ENCODE results near the gene OGG1.

OGG1 gene

GRCh38 chr3:9749645-9750555 is at the start of gene OGG1:
OGG1 (plus strand) TSS chr3:9749952; CDS start chr3:9750287, 335 bp downstream.
- Histone ChIP-seq H3K4me3 (ENCODE audit: low read depth in 1 of 2, low read length in 2 of 2) (peak within 1 kb of the TSS; percentile 61 to 89), H3K27ac (ENCODE audit: low read depth, low read length) (peak within 1 kb of the TSS; percentile 95), H3K36me3 (ENCODE audit: insufficient read depth, low read length) (peaks cover 67% of the 10 kb centered on the region), H3K9me3 (ENCODE audit: low read length) (no peaks in the 10 kb centered on the region), H3K4me1 (ENCODE audit: insufficient read depth, low read length) (peaks cover 36% of the 10 kb centered on the region), H3K9ac (ENCODE audit: low read length) (peak within 1 kb of the TSS; percentile 85), H3K27me3 (ENCODE audit: control insufficient read depth in 1 of 2, insufficient read depth in 2 of 2, low read length in 2 of 2) (no peaks in the 10 kb centered on the region)

DNA sequence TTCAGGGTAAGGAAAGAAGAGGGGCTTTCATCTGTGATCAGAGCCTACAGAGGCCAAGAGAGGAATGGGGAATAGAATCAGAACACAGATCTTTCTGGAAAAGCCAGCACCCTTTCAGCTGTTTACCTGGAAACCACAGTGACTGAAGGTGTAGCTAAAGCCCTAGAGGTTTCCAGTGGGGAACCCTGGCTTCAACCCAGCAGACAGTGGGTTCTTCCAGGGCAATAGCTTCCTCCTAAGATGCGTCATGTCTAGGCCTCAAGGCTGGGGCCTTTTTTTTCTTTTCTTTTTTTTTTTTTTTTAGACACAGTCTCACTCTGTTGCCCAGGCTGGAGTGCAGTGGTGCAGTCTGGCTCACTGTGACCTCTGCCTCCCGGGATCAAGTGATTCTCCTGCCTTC is 49.2 kb upstream of the OGG1 start:
- Histone ChIP-seq H3K27ac (ENCODE audit: low read depth, low read length) (no peak overlapping the region), H3K4me1 (ENCODE audit: insufficient read depth, low read length) (peaks cover 11% of the 10 kb centered on the region), H3K9ac (ENCODE audit: low read length) (no peak overlapping the region), H3K4me3 (ENCODE audit: low read depth in 1 of 2, low read length in 2 of 2) (no peak overlapping the region), H3K9me3 (ENCODE audit: low read length) (no peaks in the 10 kb centered on the region), H3K27me3 (ENCODE audit: control insufficient read depth in 1 of 2, insufficient read depth in 2 of 2, low read length in 2 of 2) (peaks cover 13 to 14% of the 10 kb centered on the region in 2 donors), H3K36me3 (ENCODE audit: insufficient read depth, low read length) (peaks cover 43% of the 10 kb centered on the region)

GRCh38 chr3:9701006-9701405 is 48.7 kb upstream of the OGG1 start:
- H3K27me3 ChIP-seq (ENCODE audit: control insufficient read depth in 1 of 2, insufficient read depth in 2 of 2, low read length in 2 of 2): peaks cover 13 to 14% of the 10 kb centered on the region in 2 donors
- no peak overlapping the region for H3K9ac ChIP-seq (ENCODE audit: low read length)
- no peaks in the 10 kb centered on the region for H3K9me3 ChIP-seq (ENCODE audit: low read length)
- no peak overlapping the region for H3K27ac ChIP-seq (ENCODE audit: low read depth, low read length)
- H3K36me3 ChIP-seq (ENCODE audit: insufficient read depth, low read length): peaks cover 43% of the 10 kb centered on the region
- H3K4me1 ChIP-seq (ENCODE audit: insufficient read depth, low read length): peaks cover 11% of the 10 kb centered on the region
- no peak overlapping the region for H3K4me3 ChIP-seq (ENCODE audit: low read depth in 1 of 2, low read length in 2 of 2)

- H3K9ac ChIP-seq (ENCODE audit: low read length): no peak overlapping the region
- no peak overlapping the region for H3K27ac ChIP-seq (ENCODE audit: low read depth, low read length)
- no peaks in the 10 kb centered on the region for H3K9me3 ChIP-seq (ENCODE audit: low read length)
- H3K4me3 ChIP-seq (ENCODE audit: low read depth in 1 of 2, low read length in 2 of 2): no peak overlapping the region
- H3K4me1 ChIP-seq (ENCODE audit: insufficient read depth, low read length): peaks cover 11% of the 10 kb centered on the region
- H3K36me3 ChIP-seq (ENCODE audit: insufficient read depth, low read length): peaks cover 41% of the 10 kb centered on the region
- H3K27me3 ChIP-seq (ENCODE audit: control insufficient read depth in 1 of 2, insufficient read depth in 2 of 2, low read length in 2 of 2): peaks cover 13 to 14% of the 10 kb centered on the region in 2 donors
Observed at GRCh38 chr3:9701711-9702110, 48.0 kb upstream of the OGG1 start.

- Histone ChIP-seq H3K4me3 (ENCODE audit: low read depth in 1 of 2, low read length in 2 of 2) (no peak overlapping the region), H3K4me1 (ENCODE audit: insufficient read depth, low read length) (peaks cover 11% of the 10 kb centered on the region), H3K36me3 (ENCODE audit: insufficient read depth, low read length) (peaks cover 26% of the 10 kb centered on the region), H3K9me3 (ENCODE audit: low read length) (no peaks in the 10 kb centered on the region), H3K9ac (ENCODE audit: low read length) (no peak overlapping the region), H3K27ac (ENCODE audit: low read depth, low read length) (no peak overlapping the region), H3K27me3 (ENCODE audit: control insufficient read depth in 1 of 2, insufficient read depth in 2 of 2, low read length in 2 of 2) (peaks cover 13 to 14% of the 10 kb centered on the region in 2 donors)
Observed at GRCh38 chr3:9703240-9703639, 46.5 kb upstream of the OGG1 start.

DNA sequence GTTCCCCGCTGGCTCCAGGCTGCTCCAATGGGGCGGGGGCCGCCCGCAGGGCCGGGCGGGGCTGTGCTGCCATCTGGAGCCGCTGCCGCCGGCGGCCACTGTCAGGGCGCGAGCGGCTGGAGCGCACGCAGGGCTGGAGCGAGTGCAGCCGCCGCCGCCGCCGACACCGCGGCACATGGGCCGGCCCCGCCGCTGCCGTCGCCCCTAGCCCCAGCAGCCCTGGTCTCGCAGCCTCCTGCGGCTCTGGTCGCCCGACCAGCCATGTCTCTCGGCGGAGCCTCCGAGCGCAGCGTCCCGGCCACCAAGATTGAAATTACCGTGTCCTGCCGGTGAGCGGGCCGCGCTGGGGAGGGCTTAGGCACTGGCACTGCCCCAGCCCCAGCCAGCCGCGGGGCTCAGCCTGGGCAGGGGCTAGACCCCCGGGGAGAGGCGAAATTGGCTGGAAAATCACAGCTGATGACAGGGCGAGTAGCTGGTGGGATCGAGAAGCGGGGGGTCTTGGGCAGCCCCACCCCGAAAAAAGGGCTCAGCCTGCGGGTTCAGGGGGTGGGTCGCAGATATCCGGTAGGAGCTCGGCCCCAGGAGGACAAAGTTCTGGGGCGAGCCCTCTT is 45.9 kb upstream of the OGG1 start, which contains the start of gene CPNE9:
CPNE9 (plus strand) TSS at position 98 of the 611 bp plus-strand sequence; CDS start at position 262, 164 bp downstream.
- Histone ChIP-seq H3K27me3 (ENCODE audit: control insufficient read depth in 1 of 2, insufficient read depth in 2 of 2, low read length in 2 of 2) (peaks cover 13 to 14% of the 10 kb centered on the region in 2 donors), H3K27ac (ENCODE audit: low read depth, low read length) (no peak within 1 kb of the TSS), H3K9me3 (ENCODE audit: low read length) (no peaks in the 10 kb centered on the region), H3K4me3 (ENCODE audit: low read depth in 1 of 2, low read length in 2 of 2) (peak within 1 kb of the TSS in 1 of 2 donors; percentile 45), H3K4me1 (ENCODE audit: insufficient read depth, low read length) (peaks cover 11% of the 10 kb centered on the region), H3K36me3 (ENCODE audit: insufficient read depth, low read length) (peaks cover 23% of the 10 kb centered on the region), H3K9ac (ENCODE audit: low read length) (no peak within 1 kb of the TSS)

DNA sequence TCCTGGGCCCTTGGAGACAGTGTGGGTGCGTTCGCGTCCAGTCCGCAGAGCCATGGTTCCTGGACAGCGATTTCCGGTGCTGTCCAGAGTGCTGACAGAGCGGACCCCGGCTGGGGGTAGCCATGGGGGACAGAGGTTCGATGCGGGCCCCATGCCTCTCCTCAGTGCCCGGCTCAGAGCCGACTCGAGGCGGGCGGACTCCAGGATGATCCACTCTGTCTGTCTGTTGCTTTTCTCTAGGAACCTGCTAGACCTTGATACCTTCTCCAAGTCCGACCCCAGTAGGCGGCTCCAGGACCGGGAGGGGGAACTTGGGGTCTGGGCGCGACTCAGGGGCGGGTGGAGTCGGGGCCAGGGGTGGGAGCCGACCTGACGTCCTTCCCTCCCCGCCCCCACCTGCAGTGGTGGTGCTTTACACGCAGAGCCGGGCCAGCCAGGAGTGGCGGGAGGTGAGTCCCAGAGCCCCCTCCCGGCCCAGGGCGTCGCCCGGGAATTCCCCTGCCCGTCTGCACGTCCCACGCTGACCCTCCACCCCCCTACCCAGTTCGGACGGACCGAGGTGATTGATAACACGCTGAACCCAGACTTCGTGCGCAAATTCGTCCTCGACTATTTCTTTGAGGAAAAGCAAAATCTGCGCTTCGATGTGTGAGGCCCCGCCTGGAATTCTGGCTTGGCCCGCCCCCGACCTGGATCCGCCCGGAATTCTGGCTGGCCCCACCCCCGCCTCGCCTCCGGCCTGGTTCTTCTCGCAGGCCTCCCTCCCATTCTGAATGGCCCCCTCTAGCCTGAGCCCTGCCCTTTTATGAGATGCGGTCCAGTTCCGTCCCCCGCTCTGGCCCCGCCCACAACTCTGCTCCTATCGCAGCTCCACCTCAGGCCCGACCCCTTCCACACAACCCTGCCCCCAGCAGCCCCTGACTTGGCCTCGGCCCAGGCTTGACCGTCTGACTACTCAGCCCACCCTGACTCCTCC is 45.1 kb upstream of the OGG1 start:
- Histone ChIP-seq H3K4me1 (ENCODE audit: insufficient read depth, low read length) (peaks cover 11% of the 10 kb centered on the region), H3K4me3 (ENCODE audit: low read depth in 1 of 2, low read length in 2 of 2) (peak overlapping the region in 1 of 2 donors; percentile 45), H3K9me3 (ENCODE audit: low read length) (no peaks in the 10 kb centered on the region), H3K27ac (ENCODE audit: low read depth, low read length) (no peak overlapping the region), H3K27me3 (ENCODE audit: control insufficient read depth in 1 of 2, insufficient read depth in 2 of 2, low read length in 2 of 2) (peaks cover 13 to 14% of the 10 kb centered on the region in 2 donors), H3K36me3 (ENCODE audit: insufficient read depth, low read length) (peaks cover 17% of the 10 kb centered on the region), H3K9ac (ENCODE audit: low read length) (no peak overlapping the region)

DNA sequence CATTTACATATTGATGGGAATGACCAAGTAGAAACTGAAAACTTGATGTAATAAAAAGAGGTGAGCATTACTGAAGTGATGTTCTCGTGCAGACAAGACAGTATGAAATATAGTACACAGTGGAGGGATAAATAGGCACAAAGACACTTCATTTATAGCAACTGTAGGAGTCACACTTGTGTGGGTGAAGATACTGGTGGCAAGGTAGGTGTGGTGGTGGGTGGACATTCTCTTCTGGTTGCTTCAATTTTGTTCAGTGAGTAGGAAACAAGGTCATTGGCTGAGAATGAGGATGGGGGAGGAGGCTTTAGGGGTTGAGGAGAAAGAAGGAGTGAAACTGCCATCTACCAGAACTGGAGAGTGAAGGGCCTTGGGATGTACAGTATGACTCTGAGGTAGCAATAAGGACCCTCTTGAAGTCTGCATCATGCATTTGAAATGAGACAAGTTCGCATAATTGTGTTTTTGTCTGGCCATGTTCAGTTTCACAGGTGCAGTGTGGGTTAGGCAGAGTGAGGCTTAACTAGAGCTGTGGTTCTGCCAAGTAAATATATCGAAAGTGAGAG is 39.5 kb upstream of the OGG1 start:
- H3K27ac ChIP-seq (ENCODE audit: low read depth, low read length): no peak overlapping the region

DNA sequence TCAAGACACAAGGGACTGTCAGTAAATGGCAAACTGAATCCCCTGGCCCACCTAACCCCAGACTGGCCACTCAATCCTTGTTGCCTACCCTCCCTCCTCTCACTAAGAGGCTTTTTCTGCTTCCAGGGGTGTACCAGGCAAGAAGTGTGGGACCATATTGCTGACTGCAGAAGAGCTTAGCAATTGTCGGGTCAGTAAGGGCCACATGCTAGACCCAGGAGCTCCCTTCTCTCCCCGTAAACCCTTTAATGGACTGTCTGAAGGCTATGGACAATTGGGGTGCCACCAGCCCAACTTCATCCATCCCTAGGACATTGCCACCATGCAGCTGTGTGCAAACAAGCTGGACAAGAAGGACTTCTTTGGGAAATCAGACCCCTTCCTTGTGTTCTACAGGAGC is 37.3 kb upstream of the OGG1 start:
- H3K9ac ChIP-seq (ENCODE audit: low read length): no peak overlapping the region
- no peaks in the 10 kb centered on the region for H3K36me3 ChIP-seq (ENCODE audit: insufficient read depth, low read length)
- H3K4me1 ChIP-seq (ENCODE audit: insufficient read depth, low read length): peaks cover 13% of the 10 kb centered on the region
- no peaks in the 10 kb centered on the region for H3K9me3 ChIP-seq (ENCODE audit: low read length)
- no peak overlapping the region for H3K4me3 ChIP-seq (ENCODE audit: low read depth in 1 of 2, low read length in 2 of 2)
- H3K27me3 ChIP-seq (ENCODE audit: control insufficient read depth in 1 of 2, insufficient read depth in 2 of 2, low read length in 2 of 2): no peaks in the 10 kb centered on the region
- no peak overlapping the region for H3K27ac ChIP-seq (ENCODE audit: low read depth, low read length)

More for the DNA sequence above, 39.5 kb upstream of the OGG1 start:
- H3K4me3 ChIP-seq (ENCODE audit: low read depth in 1 of 2, low read length in 2 of 2): no peak overlapping the region
- H3K27me3 ChIP-seq (ENCODE audit: control insufficient read depth in 1 of 2, insufficient read depth in 2 of 2, low read length in 2 of 2): no peaks in the 10 kb centered on the region
- peaks cover 2% of the 10 kb centered on the region for H3K4me1 ChIP-seq (ENCODE audit: insufficient read depth, low read length)
- no peaks in the 10 kb centered on the region for H3K9me3 ChIP-seq (ENCODE audit: low read length)
- H3K9ac ChIP-seq (ENCODE audit: low read length): no peak overlapping the region
- no peaks in the 10 kb centered on the region for H3K36me3 ChIP-seq (ENCODE audit: insufficient read depth, low read length)

GRCh38 chr3:9713142-9713541 is 36.6 kb upstream of the OGG1 start:
- Histone ChIP-seq H3K4me1 (ENCODE audit: insufficient read depth, low read length) (peaks cover 13% of the 10 kb centered on the region), H3K27ac (ENCODE audit: low read depth, low read length) (no peak overlapping the region), H3K4me3 (ENCODE audit: low read depth in 1 of 2, low read length in 2 of 2) (no peak overlapping the region)

More at GRCh38 chr3:9713142-9713541, 36.6 kb upstream of the OGG1 start:
- no peaks in the 10 kb centered on the region for H3K27me3 ChIP-seq (ENCODE audit: control insufficient read depth in 1 of 2, insufficient read depth in 2 of 2, low read length in 2 of 2)
- no peaks in the 10 kb centered on the region for H3K9me3 ChIP-seq (ENCODE audit: low read length)
- no peaks in the 10 kb centered on the region for H3K36me3 ChIP-seq (ENCODE audit: insufficient read depth, low read length)
- no peak overlapping the region for H3K9ac ChIP-seq (ENCODE audit: low read length)
